GM21737 (cell line): Measurements from ENCODE around the gene MTHFD2L.
"Not testable (repeated sequence)": the region's sequence is repeated elsewhere in the genome, so short reads cannot be mapped to it uniquely, and the experiment has no call there.

Experiments
- ATAC-seq: cut with Tn5 transposase; IDR thresholded peaks from one replicate; pipeline ENCODE4 v1.9.1; 2021; ENCODE audit warnings: mild to moderate bottlenecking, moderate library complexity; ENCODE audit not compliant: unreplicated experiment

Gene MTHFD2L

GRCh38 chr4:74329307-74329706 is 171.4 kb downstream of the MTHFD2L start:
- ATAC-seq: no peak

GRCh38 chr4:74330295-74330750 is 172.4 kb downstream of the MTHFD2L start:
- ATAC-seq: no peak

- no peak for ATAC-seq
Measured at GRCh38 chr4:74331252-74331651, 173.3 kb downstream of the MTHFD2L start.

- ATAC-seq: no peak
Measured at GRCh38 chr4:74331944-74332343, 174.0 kb downstream of the MTHFD2L start.

GRCh38 chr4:74334636-74335035 is 176.7 kb downstream of the MTHFD2L start:
- no peak for ATAC-seq

- peak; percentile 87 for ATAC-seq
Measured at GRCh38 chr4:74335341-74336021, 177.6 kb downstream of the MTHFD2L start.

GRCh38 chr4:74338792-74339333 is 180.9 kb downstream of the MTHFD2L start:
- ATAC-seq: no peak

- no peak for ATAC-seq
Measured at GRCh38 chr4:74339501-74339900, 181.6 kb downstream of the MTHFD2L start.

GRCh38 chr4:74340421-74340820 is 182.5 kb downstream of the MTHFD2L start:
- ATAC-seq: not testable (repeated sequence)

- ATAC-seq: no peak
Measured at GRCh38 chr4:74344031-74344430, 186.1 kb downstream of the MTHFD2L start.
